H1 (cell line): Measurements from ENCODE around the gene GFY. TPM values are rescaled to one million over a fixed set of nuclear protein-coding genes. Genes with fewer than 3 reads are reported as not detected.

Experiments
- CTCF ChIA-PET: fragments of 300-600 bp; sonication (Branson Sonifier 250); formaldehyde crosslinking; loops from one replicate; lab custom pipeline; 2021; ENCODE audit not compliant: partially characterized antibody; lab: Charles Lee
- POLR2A ChIA-PET: fragments of 300-600 bp; sonication (Branson Sonifier 250); formaldehyde crosslinking; loops from one replicate; lab custom pipeline; 2021; ENCODE audit warnings: inconsistent platforms; ENCODE audit not compliant: partially characterized antibody; lab: Charles Lee
- DNase-seq, 2 experiments: peaks; one replicate each; pipeline versions ENCODE4 v3.0.0 to v3.0.0-alpha.2; 2010 to 2022; ENCODE audit warnings: low spot score in 2 of 2, low read depth in 1 of 2, mixed read lengths in 1 of 2
- FAIRE-seq: peaks from 2 replicates; lab custom pipeline; 2011; peaks lifted over from hg19 to GRCh38; lab: Jason Lieb, UNC
- H2AFZ ChIP-seq: 2 replicates; pipeline ENCODE4 v1.8.1; 2012; ENCODE audit warnings: low read length, inconsistent platforms
- H2AK5ac ChIP-seq: 2 replicates; pipeline ENCODE4 v1.6.1; 2013; ENCODE audit warnings: low read depth, low read length
- H2BK120ac ChIP-seq: replicated peaks from 2 replicates; pipeline ENCODE3; 2013; ENCODE audit warnings: low read depth, low read length, inconsistent platforms
- H2BK12ac ChIP-seq: 2 replicates; pipeline ENCODE4 v1.6.1; 2013; ENCODE audit warnings: low read depth, low read length
- H2BK15ac ChIP-seq: 2 replicates; pipeline ENCODE4 v1.6.1; 2013; ENCODE audit warnings: low read length
- H2BK20ac ChIP-seq: 2 replicates; pipeline ENCODE4 v1.6.1; 2013; ENCODE audit warnings: low read length
- H2BK5ac ChIP-seq: 2 replicates; pipeline ENCODE4 v1.6.1; 2013; ENCODE audit warnings: low read depth, low read length
- H3K14ac ChIP-seq: 2 replicates; pipeline ENCODE4 v1.6.1; 2013; ENCODE audit warnings: inconsistent platforms; ENCODE audit not compliant: insufficient read length
- H3K18ac ChIP-seq: 2 replicates; pipeline ENCODE4 v1.6.1; 2013; ENCODE audit warnings: low read length; ENCODE audit errors: extremely low read depth
- H3K23ac ChIP-seq: 2 replicates; pipeline ENCODE4 v1.6.1; 2013; ENCODE audit warnings: inconsistent platforms; ENCODE audit not compliant: insufficient read length
- H3K23me2 ChIP-seq: 2 replicates; pipeline ENCODE4 v1.6.1; 2013; ENCODE audit warnings: low read depth, low read length
- H3K27ac ChIP-seq: 2 replicates; pipeline ENCODE4 v1.6.1; 2011; ENCODE audit warnings: low read depth, low read length, inconsistent platforms
- H3K27me3 ChIP-seq, 4 experiments: replicated peaks in 1 of 4; 1 replicate in 1 of 4; 2 replicates in 3 of 4; pipeline versions ENCODE4 v1.6.1 to v1.8.1; 2011 to 2013; ENCODE audit warnings: low read length in 3 of 4, mild to moderate bottlenecking in 3 of 4, inconsistent platforms in 2 of 4, mixed read lengths in 2 of 4, moderate library complexity in 1 of 4; ENCODE audit not compliant: control insufficient read depth in 3 of 4, insufficient read depth in 3 of 4; ENCODE audit errors: extremely low read depth in 1 of 4
- H3K36me3 ChIP-seq, 4 experiments: 2 replicates each; pipeline versions ENCODE4 v1.6.1 to v1.8.1; 2011 to 2013; ENCODE audit warnings: mild to moderate bottlenecking in 4 of 4, low read length in 3 of 4, moderate library complexity in 2 of 4, control low read depth in 1 of 4, inconsistent platforms in 1 of 4; ENCODE audit not compliant: insufficient read depth in 4 of 4, control insufficient read depth in 2 of 4
- H3K4ac ChIP-seq: replicated peaks from 2 replicates; pipeline ENCODE3; 2013; ENCODE audit warnings: low read length, low read depth, mixed read lengths, inconsistent platforms; ENCODE audit not compliant: insufficient read length
- H3K4me1 ChIP-seq, 4 experiments: replicated peaks in 1 of 4; 1 replicate in 1 of 4; 2 replicates in 3 of 4; pipeline versions ENCODE4 v1.6.1 to v1.8.1; 2011 to 2013; ENCODE audit warnings: low read length in 3 of 4, inconsistent platforms in 2 of 4, mixed read lengths in 1 of 4; ENCODE audit not compliant: insufficient read depth in 4 of 4, control insufficient read depth in 3 of 4
- H3K4me2 ChIP-seq, 2 experiments: 2 replicates each; pipeline versions ENCODE4 v1.6.1 to v1.8.1; 2011 to 2013; ENCODE audit warnings: low read depth in 2 of 2, low read length in 2 of 2, control low read depth in 1 of 2, inconsistent platforms in 1 of 2, mild to moderate bottlenecking in 1 of 2; ENCODE audit not compliant: insufficient read depth in 1 of 2
- H3K4me3 ChIP-seq, 4 experiments: fragments of 200-600, 300-600 bp in 1 of 4; sonication (generic), shearing (Covaris generic), sonication (Bioruptor Twin) in 1 of 4; 2 replicates each; pipeline versions ENCODE4 v1.5.1 to v1.8.1; 2011 to 2016; ENCODE audit warnings: low read length in 4 of 4, low read depth in 3 of 4, control low read depth in 2 of 4, inconsistent platforms in 2 of 4, mild to moderate bottlenecking in 2 of 4, mixed read lengths in 1 of 4, moderate library complexity in 1 of 4; ENCODE audit not compliant: insufficient read depth in 2 of 4; ENCODE audit errors: extremely low read depth in 1 of 4
- H3K56ac ChIP-seq: replicated peaks from 2 replicates; pipeline ENCODE3; 2013; ENCODE audit warnings: low read depth, mild to moderate bottlenecking, mixed read lengths, low read length, inconsistent platforms; ENCODE audit not compliant: insufficient read length
- H3K79me1 ChIP-seq: 2 replicates; pipeline ENCODE4 v1.6.1; 2013; ENCODE audit warnings: low read depth, low read length, control low read depth
- H3K79me2 ChIP-seq, 2 experiments: 2 replicates each; pipeline versions ENCODE4 v1.6.1 to v1.8.1; 2012 to 2013; ENCODE audit warnings: low read length in 2 of 2, mild to moderate bottlenecking in 2 of 2, inconsistent platforms in 1 of 2; ENCODE audit not compliant: insufficient read depth in 2 of 2, control insufficient read depth in 1 of 2
- H3K9ac ChIP-seq, 4 experiments: replicated peaks in 1 of 4; 1 replicate in 1 of 4; 2 replicates in 3 of 4; pipeline versions ENCODE4 v1.6.1 to v1.8.1; 2011 to 2013; ENCODE audit warnings: low read depth in 3 of 4, low read length in 3 of 4, control low read depth in 2 of 4, mild to moderate bottlenecking in 2 of 4, moderate library complexity in 2 of 4, inconsistent platforms in 1 of 4; ENCODE audit errors: extremely low read depth in 1 of 4
- H3K9me3 ChIP-seq, 2 experiments: 2 replicates each; pipeline versions ENCODE4 v1.6.1 to v1.8.1; 2012 to 2013; ENCODE audit warnings: mild to moderate bottlenecking in 2 of 2, moderate library complexity in 2 of 2, control low read depth in 1 of 2, inconsistent platforms in 1 of 2, low read depth in 1 of 2, low read length in 1 of 2, mixed read lengths in 1 of 2; ENCODE audit not compliant: insufficient read depth in 2 of 2
- H4K20me1 ChIP-seq, 2 experiments: replicated peaks in 1 of 2; 2 replicates each; pipeline versions ENCODE3 to v1.8.1; 2011 to 2013; ENCODE audit warnings: inconsistent platforms in 2 of 2, low read length in 2 of 2, mild to moderate bottlenecking in 1 of 2; ENCODE audit not compliant: insufficient read depth in 2 of 2, control insufficient read depth in 1 of 2
- H4K5ac ChIP-seq: 2 replicates; pipeline ENCODE4 v1.6.1; 2013; ENCODE audit warnings: low read length, low read depth, mixed read lengths, inconsistent platforms; ENCODE audit not compliant: insufficient read length
- H4K8ac ChIP-seq: 2 replicates; pipeline ENCODE4 v1.8.0; 2013; ENCODE audit warnings: mild to moderate bottlenecking, moderate library complexity, low read length, inconsistent platforms; ENCODE audit not compliant: insufficient read depth; ENCODE audit errors: extremely low read depth
- H4K91ac ChIP-seq: replicated peaks from 2 replicates; pipeline ENCODE3; 2013; ENCODE audit warnings: low read length, mixed read lengths, inconsistent platforms; ENCODE audit not compliant: insufficient read length
- CBX5 ChIP-seq: fragments of 300-800, 300-1000 bp; sonication (generic); IDR thresholded peaks from 2 replicates; pipeline ENCODE4 v1.7.1; 2016; ENCODE audit warnings: antibody characterized with exemption, low read length, low read depth
- CEBPB ChIP-seq: IDR thresholded peaks from 2 replicates; pipeline ENCODE4 v1.6.1; 2012; ENCODE audit warnings: low read depth, low read length
- CHD2 ChIP-seq: IDR thresholded peaks from 2 replicates; pipeline ENCODE4 v1.6.1; 2012; ENCODE audit warnings: low read length, improper control_type of control experiment
- CTBP2 ChIP-seq: IDR thresholded peaks from 2 replicates; pipeline ENCODE4 v1.7.0; 2011; ENCODE audit warnings: borderline replicate concordance, mild to moderate bottlenecking, moderate library complexity, mixed read lengths, low read length; ENCODE audit not compliant: insufficient read depth, insufficient read length
- FOSL1 ChIP-seq: IDR thresholded peaks from 2 replicates; pipeline ENCODE4 v1.6.1; 2011; ENCODE audit warnings: mild to moderate bottlenecking, low read depth, low read length, moderate library complexity; ENCODE audit not compliant: insufficient read depth
- GTF2F1 ChIP-seq: IDR thresholded peaks from 2 replicates; pipeline ENCODE4 v1.6.1; 2012; ENCODE audit warnings: low read depth, low read length, improper control_type of control experiment, borderline replicate concordance
- HDAC2 ChIP-seq, 2 experiments: fragments of 300-600 bp in 1 of 2; sonication (generic) in 1 of 2; IDR thresholded peaks; 2 replicates each; pipeline ENCODE4 v1.6.1; 2011 to 2012; ENCODE audit warnings: low read depth in 2 of 2, low read length in 2 of 2, mild to moderate bottlenecking in 2 of 2, moderate library complexity in 2 of 2, borderline replicate concordance in 1 of 2, inconsistent platforms in 1 of 2
- KDM1A ChIP-seq: fragments of 200-600, 300-600 bp; sonication (generic); IDR thresholded peaks from 2 replicates; pipeline ENCODE4 v1.7.1; 2016; ENCODE audit warnings: mild to moderate bottlenecking, low read length, borderline replicate concordance
- SP2 ChIP-seq: IDR thresholded peaks from 2 replicates; pipeline ENCODE4 v1.6.1; 2012; ENCODE audit warnings: mild to moderate bottlenecking, low read length, inconsistent platforms
- TAF1 ChIP-seq: IDR thresholded peaks from 2 replicates; pipeline ENCODE4 v1.6.1; 2011; ENCODE audit warnings: mild to moderate bottlenecking, low read depth, low read length
- YY1 ChIP-seq: IDR thresholded peaks from 2 replicates; pipeline ENCODE4 v1.6.1; 2011; ENCODE audit warnings: low read depth, mild to moderate bottlenecking, low read length
- WGBS, 2 experiments: shearing (Covaris generic) in 1 of 2; methylation state at CpG; one replicate each; pipeline versions ENCODE4 v1.1.6 to v1.1.7; 2013 to 2015; ENCODE audit warnings: low lambda C conversion rate in 2 of 2, mixed read lengths in 2 of 2, inconsistent platforms in 1 of 2, low coverage in 1 of 2, missing lambda C conversion rate in 1 of 2; ENCODE audit not compliant: insufficient replicate concordance in 2 of 2, insufficient coverage in 1 of 2, insufficient read length in 1 of 2; ENCODE audit errors: extremely low coverage in 1 of 2, missing lambda C conversion rate in 1 of 2; 5-methylcytosine and 5-hydroxymethylcytosine counted together
- polyA plus RNA-seq, 7 experiments: library from polyadenylated mRNA; depleted of rRNA in 3 of 7; stranded (reverse) in 5 of 7; unstranded in 2 of 7; fragments of >200 nt in 5 of 7; fragments of 200-250 nt in 2 of 7; gene quantifications; 1 replicate in 5 of 7; 2 replicates in 1 of 7; 4 replicates in 1 of 7; pipeline versions ENCODE4 v1.2.1 to v1.2.3, GENCODE V29; 2011 to 2013; ENCODE audit warnings: missing spikeins in 2 of 7, mixed read lengths in 2 of 7
- total RNA-seq: library from RNA; stranded (reverse); fragmentation: NEBNext Ultra II Directional; extraction: Animal tissue kit (Norgen Biotek cat#: 25700); gene quantifications from 2 replicates; pipeline ENCODE4 v1.2.1, GENCODE V29; 2021

GFY gene
- total and polyA plus RNA-seq, 2 of the 8 experiments (the other 6 are each of a cell fraction or from before 2014, with no cell fraction given) = 0.68 to 0.93 TPM

GRCh38 chr19:49451430-49452181 is 26.4 kb downstream of the GFY start, which contains the start of gene PIH1D1:
Gene PIH1D1 (minus strand): TSS chr19:49451814. CDS start chr19:49451574, 240 bp downstream.
- Histone ChIP-seq H3K14ac (no peak within 1 kb of the TSS), H4K91ac (peak within 1 kb of the TSS; percentile 75), H3K23me2 (peaks cover 4% of the 10 kb centered on the region), H2BK12ac (peak within 1 kb of the TSS; percentile 72; the same call in 1 of the 2 replicates), H2BK120ac (peak within 1 kb of the TSS; percentile 50), H4K8ac (peak within 1 kb of the TSS; percentile 92; the same call in 1 of the 2 replicates), H3K4me3 (peak within 1 kb of the TSS; percentile 86 to 99 (median 96)), H3K4ac (peak within 1 kb of the TSS; percentile 47), H3K23ac (no peak within 1 kb of the TSS), H3K9me3 (no peaks in the 10 kb centered on the region), H3K18ac (no peak within 1 kb of the TSS; the same call in 1 of the 2 replicates), H2BK20ac (no peak within 1 kb of the TSS), H2AFZ (0 out of 2 replicates have a peak within 1 kb of the TSS, but pooled peaks have one; percentile 77), H2BK5ac (peak within 1 kb of the TSS; percentile 24; the same call in 1 of the 2 replicates), H3K9ac (peak within 1 kb of the TSS; percentile 40 to 96 (median 90)), H3K36me3 (peaks cover 8 to 13% (median 10%) of the 10 kb centered on the region in 4 experiments; a peak in 6 of 8 replicates), H4K20me1 (peaks cover 8 to 15% of the 10 kb centered on the region in 2 experiments), H3K79me1 (peaks cover 2% of the 10 kb centered on the region), H3K56ac (peak within 1 kb of the TSS; percentile 74), H3K4me1 (peaks cover 0 to 14% (median 10%) of the 10 kb centered on the region in 4 experiments; a peak in 6 of 7 replicates), H4K5ac (peak within 1 kb of the TSS; percentile 85), H3K79me2 (peaks cover 0 to 23% of the 10 kb centered on the region in 2 experiments; a peak in 2 of 4 replicates), H3K27ac (peak within 1 kb of the TSS; percentile 69), H2AK5ac (peak within 1 kb of the TSS; percentile 54; the same call in 1 of the 2 replicates), H2BK15ac (no peak within 1 kb of the TSS), H3K27me3 (no peaks in the 10 kb centered on the region), H3K4me2 (peak within 1 kb of the TSS; percentile 63 to 93)
- peak; percentile 86 for FAIRE-seq
- CTCF ChIA-PET = interaction anchor here (0.6 to 3.7 kb wide), 10 partner anchors 11 to 151 kb away, joined by 3 to 15 read pairs (median 3); partner anchors contain the start of genes FLT3LG and SLC17A7
- POLR2A ChIA-PET = interaction anchor here (0.7 to 4.6 kb wide), 22 partner anchors 8 to 177 kb away, joined by 3 to 33 read pairs (median 6); partner anchors contain the start of genes FLT3LG, RPL13A, RPS11 and SLC17A7
- DNase-seq = peak; percentile 93 to 95
- 1% methylated on average over 42 of the region's 42 CpGs; no CpG with 5 or more reads in 1 of the 2 experiments for WGBS, 2 experiments
- TF ChIP-seq GTF2F1 = no peak
- peak; percentile 81 for TF ChIP-seq TAF1
- TF ChIP-seq HDAC2 (IDR thresholded peaks at IDR 0.05; ENCODE audit: borderline replicate concordance in 1 of 2, low read depth in 2 of 2, low read length in 2 of 2) = no peak
- no peak for TF ChIP-seq CBX5
- no peak for TF ChIP-seq FOSL1
- TF ChIP-seq CEBPB = no peak
- no peak for TF ChIP-seq SP2
- peak; percentile 95 for TF ChIP-seq CHD2
- no peak for TF ChIP-seq KDM1A
- TF ChIP-seq CTBP2 = no peak
- TF ChIP-seq YY1 = no peak
